Neural progenitor cell (in vitro differentiated cells): ENCODE data around the gene PTPRN2.

Experiments
- EZH2 ChIP-seq: fragments of 200-600 bp; sonication (generic); IDR thresholded peaks from 2 replicates; pipeline ENCODE4 v1.6.1; 2017; ENCODE audit warnings: antibody characterized with exemption, mild to moderate bottlenecking, moderate library complexity
- TF ChIP-seq, protein P1 (sequence below): fragments of 200-600 bp; sonication (generic); IDR thresholded peaks from 2 replicates; pipeline ENCODE4 v1.5.1; 2017; ENCODE audit warnings: antibody characterized with exemption, mild to moderate bottlenecking

DNA sequence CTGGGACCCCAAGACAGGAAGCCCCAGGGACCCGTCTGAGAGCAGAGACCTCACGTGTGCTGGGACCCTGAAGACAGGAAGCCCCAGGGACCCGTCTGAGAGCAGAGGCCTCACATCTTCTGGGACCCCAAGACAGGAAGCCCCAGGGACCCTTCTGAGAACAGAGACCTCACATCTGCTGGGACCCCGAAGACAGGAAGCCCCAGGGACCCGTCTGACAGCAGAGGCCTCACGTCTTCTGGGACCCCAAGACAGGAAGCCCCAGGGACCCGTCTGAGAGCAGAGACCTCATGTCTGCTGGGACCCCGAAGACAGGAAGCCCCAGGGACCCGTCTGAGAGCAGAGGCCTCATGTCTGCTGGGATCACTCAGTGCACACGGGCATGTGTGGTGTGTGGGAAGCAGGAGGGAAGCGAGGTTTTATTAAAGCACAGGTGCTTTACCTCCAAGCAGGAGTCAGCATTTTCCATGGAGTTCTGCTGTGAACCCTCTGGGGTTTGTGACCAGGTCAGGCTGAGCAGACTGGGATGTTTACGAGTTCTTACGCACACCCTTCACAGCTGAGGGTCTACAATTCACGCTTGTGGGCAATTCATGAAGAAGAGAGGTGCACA is 660.2 kb downstream of the PTPRN2 start:
- TF ChIP-seq, protein P1, sequence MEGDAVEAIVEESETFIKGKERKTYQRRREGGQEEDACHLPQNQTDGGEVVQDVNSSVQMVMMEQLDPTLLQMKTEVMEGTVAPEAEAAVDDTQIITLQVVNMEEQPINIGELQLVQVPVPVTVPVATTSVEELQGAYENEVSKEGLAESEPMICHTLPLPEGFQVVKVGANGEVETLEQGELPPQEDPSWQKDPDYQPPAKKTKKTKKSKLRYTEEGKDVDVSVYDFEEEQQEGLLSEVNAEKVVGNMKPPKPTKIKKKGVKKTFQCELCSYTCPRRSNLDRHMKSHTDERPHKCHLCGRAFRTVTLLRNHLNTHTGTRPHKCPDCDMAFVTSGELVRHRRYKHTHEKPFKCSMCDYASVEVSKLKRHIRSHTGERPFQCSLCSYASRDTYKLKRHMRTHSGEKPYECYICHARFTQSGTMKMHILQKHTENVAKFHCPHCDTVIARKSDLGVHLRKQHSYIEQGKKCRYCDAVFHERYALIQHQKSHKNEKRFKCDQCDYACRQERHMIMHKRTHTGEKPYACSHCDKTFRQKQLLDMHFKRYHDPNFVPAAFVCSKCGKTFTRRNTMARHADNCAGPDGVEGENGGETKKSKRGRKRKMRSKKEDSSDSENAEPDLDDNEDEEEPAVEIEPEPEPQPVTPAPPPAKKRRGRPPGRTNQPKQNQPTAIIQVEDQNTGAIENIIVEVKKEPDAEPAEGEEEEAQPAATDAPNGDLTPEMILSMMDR: no peak
- TF ChIP-seq EZH2: no peak
